Choroid plexus epithelial cell (primary cell): ENCODE measurements around the gene AOX1.
"Not testable (repeated sequence)": the region's sequence is repeated elsewhere in the genome, so short reads cannot be mapped to it uniquely, and the experiment has no call there.

Experiments
- DNase-seq: peaks from one replicate; pipeline ENCODE4 v3.0.0-alpha.2; 2010; ENCODE audit warnings: low read depth
- H3K4me3 ChIP-seq: 2 replicates; pipeline ENCODE4 v1.5.1; 2011; ENCODE audit warnings: low read depth, mild to moderate bottlenecking, control low read depth, low read length, moderate library complexity
- TF ChIP-seq, protein P1 (sequence below): conservative IDR thresholded peaks from 2 replicates; pipeline ENCODE4 v1.5.1; 2011; ENCODE audit warnings: low read depth, mild to moderate bottlenecking, control low read depth, inconsistent platforms, low read length, moderate library complexity

The AOX1 gene

DNA sequence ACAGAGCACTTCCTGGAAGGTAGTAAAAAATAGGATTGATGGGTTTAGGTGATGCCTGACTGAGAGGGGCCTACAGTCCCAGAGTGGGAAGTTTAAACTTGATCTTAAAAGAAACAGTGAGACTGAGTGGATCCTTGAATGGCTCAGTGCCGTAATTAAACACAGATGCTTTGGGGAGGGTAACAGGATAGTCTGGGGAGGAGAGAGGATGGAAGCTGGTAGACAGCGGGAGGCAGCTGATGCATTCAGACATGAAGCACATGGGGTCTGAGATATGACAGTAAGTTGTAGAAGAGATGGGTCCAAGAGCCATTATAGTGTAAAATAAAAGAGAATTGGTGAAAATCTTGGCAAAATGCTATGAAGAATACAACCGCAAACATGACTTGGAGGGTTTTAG is 54.4 kb downstream of the AOX1 start:
- DNase-seq = no peak
- TF ChIP-seq, protein P1, sequence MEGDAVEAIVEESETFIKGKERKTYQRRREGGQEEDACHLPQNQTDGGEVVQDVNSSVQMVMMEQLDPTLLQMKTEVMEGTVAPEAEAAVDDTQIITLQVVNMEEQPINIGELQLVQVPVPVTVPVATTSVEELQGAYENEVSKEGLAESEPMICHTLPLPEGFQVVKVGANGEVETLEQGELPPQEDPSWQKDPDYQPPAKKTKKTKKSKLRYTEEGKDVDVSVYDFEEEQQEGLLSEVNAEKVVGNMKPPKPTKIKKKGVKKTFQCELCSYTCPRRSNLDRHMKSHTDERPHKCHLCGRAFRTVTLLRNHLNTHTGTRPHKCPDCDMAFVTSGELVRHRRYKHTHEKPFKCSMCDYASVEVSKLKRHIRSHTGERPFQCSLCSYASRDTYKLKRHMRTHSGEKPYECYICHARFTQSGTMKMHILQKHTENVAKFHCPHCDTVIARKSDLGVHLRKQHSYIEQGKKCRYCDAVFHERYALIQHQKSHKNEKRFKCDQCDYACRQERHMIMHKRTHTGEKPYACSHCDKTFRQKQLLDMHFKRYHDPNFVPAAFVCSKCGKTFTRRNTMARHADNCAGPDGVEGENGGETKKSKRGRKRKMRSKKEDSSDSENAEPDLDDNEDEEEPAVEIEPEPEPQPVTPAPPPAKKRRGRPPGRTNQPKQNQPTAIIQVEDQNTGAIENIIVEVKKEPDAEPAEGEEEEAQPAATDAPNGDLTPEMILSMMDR = no peak

DNA sequence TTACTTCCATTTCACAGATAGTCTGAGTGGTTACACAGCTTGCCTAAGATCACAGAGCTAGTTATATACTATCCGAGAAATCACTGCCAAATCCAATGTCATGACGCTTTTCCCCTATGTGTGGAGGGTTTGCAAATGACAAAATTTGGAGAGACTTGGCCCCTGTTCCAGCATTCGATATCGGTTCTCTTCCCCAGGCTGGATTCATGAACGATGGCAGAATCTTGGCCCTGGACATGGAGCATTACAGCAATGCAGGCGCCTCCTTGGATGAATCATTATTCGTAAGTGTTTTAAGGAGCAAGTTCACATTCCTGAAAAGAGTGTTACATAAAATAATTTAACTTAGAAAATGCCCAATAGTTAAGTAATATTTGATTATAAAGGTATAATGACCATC is 55.1 kb downstream of the AOX1 start:
- TF ChIP-seq, protein P1 = no peak
- H3K4me3 ChIP-seq = no peak overlapping the region
- DNase-seq = no peak

More for the DNA sequence above, 54.4 kb downstream of the AOX1 start:
- H3K4me3 ChIP-seq = no peak overlapping the region

DNA sequence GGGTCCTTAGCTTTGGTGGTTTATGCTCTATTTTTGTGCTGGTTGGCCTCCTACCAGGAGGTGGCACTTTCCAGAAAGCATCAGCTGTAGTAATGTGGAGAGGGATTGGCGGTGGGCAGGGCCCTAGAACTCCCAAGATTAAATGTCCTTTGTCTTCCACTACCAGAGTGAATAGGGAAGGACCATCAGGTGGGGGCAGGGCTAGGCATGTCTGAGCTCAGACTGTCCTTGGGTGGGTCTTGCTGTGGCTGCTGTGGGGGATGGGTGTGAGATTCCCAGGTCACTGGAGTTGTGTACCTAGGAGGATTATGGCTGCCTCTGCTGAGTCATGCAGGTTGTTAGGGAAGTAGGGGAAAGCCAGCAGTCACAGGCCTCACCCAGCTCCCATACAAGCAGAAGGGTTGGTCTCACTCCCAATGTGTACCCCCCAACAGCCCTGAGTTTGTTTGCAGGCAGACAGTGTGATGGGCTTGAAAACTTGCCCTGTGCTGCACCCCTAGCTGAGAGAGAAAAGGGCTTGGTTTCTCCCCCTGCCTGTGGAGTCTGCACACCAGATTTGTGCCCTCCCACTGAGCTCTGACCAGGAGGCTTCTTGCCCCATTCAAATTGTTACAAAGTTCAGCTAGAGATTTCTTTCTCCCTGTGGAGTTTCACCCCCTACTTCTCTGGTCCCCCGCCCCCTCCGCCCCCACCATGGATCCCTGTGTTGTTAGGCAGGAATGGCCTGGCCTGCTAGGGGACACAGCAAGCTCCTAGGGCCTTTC is 62.9 kb downstream of the AOX1 start:
- peak; percentile 32 for DNase-seq
- H3K4me3 ChIP-seq = not testable (repeated sequence)

DNA sequence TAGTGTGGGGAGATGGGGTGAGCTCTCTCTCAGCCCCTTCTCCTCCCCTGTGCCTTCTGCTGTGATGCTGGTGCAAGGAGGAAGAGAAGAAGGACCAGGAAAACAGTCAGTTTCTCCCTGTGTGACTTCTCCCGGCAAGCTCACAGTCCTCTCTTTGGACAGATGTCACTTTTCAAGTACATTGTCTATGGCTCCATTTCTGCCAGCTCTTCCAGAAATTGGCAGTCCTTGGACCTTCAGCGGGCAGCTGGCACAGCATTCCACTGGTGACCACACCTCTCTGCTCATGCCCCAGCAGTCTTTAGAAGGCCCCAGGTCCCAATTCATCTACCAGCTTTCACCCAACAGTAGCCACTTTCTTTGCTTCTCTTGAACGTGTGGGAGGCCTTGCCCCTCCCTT is 63.9 kb downstream of the AOX1 start:
- no peak for DNase-seq
- TF ChIP-seq, protein P1 = no peak
- H3K4me3 ChIP-seq = no peak overlapping the region

DNA sequence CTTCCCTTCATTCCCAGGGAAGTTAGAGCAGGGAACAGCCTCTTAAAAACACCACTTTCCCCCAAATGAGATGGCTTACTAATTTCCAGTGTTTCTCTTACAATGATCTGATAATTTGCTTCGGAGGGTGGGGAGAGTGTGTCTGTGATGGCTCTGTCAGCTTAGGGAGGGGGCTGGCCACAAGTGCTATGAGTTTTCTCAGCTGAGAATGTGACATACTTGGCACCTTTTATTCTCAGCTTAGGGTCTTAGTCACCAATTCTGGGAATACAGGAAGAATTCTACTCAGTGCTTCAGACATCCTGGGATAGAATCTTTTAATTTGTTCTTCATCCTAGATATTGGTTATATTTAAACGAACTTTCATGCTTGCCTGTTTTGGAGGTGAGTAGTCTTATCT is 64.4 kb downstream of the AOX1 start:
- no peak for DNase-seq
- TF ChIP-seq, protein P1 = no peak
- H3K4me3 ChIP-seq = no peak overlapping the region

DNA sequence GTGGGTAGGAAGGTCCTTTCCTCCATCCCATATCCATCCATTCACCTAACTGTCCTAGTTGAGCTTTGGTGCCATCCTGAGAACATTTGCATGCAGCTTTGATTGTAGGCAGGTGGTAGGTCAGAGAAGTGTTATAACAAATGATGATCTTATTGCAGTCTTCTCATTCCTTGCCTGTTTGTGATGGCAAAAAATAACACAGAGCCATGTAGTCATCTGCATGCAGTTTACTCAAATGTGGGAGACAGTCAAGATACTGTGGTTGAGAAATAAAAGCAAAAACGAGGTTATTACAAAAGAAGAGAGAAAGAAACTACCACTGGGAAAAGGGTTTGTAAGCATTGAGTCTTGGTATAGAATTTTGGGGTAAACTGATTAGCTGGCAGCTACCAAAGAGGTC is 66.3 kb downstream of the AOX1 start:
- TF ChIP-seq, protein P1 = no peak
- DNase-seq = no peak
- H3K4me3 ChIP-seq = no peak overlapping the region

DNA sequence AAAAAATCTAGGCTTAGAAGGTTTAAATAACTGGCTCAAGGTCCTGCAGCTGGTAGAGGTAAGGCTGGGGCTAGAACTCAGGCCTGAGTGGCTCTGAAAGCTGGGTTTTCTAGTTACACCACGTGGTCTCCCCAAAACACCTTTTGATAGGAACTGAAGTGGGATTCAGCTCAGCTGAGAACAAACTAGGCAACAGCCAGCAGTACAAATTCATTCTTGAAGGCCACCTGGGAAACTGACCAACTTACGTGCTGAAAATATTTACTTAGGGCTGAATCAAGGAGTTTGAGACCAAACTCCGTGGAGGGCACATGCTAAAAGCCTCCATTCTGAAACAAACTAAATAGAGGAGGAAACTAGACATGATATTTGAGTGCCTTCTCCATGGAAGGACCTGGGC is 67.2 kb downstream of the AOX1 start:
- no peak for DNase-seq
- TF ChIP-seq, protein P1 = no peak
- no peak overlapping the region for H3K4me3 ChIP-seq
